B cell (primary cell): Measurements from ENCODE around the gene CCDC196.

Source experiments
- EZH2 ChIP-seq: IDR thresholded peaks from 2 replicates; pipeline ENCODE4 v1.6.1; 2012; ENCODE audit warnings: borderline replicate concordance, low read depth, mild to moderate bottlenecking, moderate library complexity, low read length; ENCODE audit not compliant: insufficient read depth, poor library complexity, severe bottlenecking
- TF ChIP-seq, protein P1 (sequence below): fragments of 200-600 bp; IDR thresholded peaks from one replicate; pipeline ENCODE4 v1.8.0; 2022; ENCODE audit warnings: antibody characterized with exemption, mild to moderate bottlenecking

DNA sequence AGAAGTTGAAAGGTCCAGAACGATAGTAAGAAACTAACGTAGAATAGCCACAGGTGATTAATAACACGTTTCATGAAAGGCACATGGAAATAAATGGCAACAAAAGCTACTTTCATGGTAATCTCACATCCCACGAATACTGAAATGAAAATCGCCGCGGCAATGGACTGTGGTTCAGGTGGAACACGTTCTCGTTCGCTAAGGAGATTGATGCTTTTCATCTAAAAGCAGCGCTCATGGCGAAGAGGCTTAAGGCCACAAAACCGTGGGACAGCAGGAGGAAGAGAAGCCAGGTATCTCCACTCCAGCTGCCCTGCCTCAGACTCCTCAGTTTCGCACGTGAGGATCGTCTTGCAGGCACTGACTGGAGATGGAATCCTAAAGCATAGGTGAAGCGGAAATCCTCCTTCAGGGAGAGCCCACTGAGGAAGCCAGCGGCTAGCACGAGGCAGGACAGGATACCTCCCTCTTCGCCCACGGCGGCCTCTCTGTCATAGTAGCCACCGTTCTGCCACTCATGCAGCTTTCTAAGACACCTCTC is 21.1 kb downstream of the CCDC196 start:
- TF ChIP-seq EZH2: no peak
- TF ChIP-seq, protein P1, sequence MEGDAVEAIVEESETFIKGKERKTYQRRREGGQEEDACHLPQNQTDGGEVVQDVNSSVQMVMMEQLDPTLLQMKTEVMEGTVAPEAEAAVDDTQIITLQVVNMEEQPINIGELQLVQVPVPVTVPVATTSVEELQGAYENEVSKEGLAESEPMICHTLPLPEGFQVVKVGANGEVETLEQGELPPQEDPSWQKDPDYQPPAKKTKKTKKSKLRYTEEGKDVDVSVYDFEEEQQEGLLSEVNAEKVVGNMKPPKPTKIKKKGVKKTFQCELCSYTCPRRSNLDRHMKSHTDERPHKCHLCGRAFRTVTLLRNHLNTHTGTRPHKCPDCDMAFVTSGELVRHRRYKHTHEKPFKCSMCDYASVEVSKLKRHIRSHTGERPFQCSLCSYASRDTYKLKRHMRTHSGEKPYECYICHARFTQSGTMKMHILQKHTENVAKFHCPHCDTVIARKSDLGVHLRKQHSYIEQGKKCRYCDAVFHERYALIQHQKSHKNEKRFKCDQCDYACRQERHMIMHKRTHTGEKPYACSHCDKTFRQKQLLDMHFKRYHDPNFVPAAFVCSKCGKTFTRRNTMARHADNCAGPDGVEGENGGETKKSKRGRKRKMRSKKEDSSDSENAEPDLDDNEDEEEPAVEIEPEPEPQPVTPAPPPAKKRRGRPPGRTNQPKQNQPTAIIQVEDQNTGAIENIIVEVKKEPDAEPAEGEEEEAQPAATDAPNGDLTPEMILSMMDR: no peak
